ENCODE results near the gene FLG2. TPM values are rescaled to one million over a fixed set of nuclear protein-coding genes. Genes with fewer than 3 reads are reported as not detected.

The FLG2 gene
- total and polyA plus RNA-seq, 2 of the 8 experiments (the other 6 are each of a cell fraction or from before 2014, with no cell fraction given): not detected

DNA sequence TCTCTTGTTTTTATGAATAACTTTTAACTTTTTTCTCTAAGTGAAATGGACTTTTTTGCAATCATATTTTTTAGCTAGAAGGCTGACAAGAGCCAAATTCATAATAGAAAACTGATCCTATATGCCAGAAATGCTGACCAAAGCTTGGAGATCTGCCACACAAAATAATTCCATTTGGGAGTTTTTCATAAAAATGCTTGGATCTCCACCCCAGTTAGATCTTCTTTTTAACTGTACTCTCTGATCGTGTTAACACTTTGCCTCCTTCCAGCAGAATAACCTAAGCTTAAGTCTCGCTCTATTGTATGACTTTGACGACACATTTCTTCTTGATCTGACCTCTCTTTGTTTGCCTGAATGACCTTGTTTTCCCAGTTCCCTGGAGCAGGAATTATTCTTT lies 16.8 kb downstream of the FLG2 start:
- Histone ChIP-seq H2AFZ (ENCODE audit: low read length) (no peak overlapping the region), H3K27ac (ENCODE audit: low read depth, low read length) (no peak overlapping the region), H2BK20ac (ENCODE audit: low read length) (no peak overlapping the region), H4K20me1 (replicated peaks in 1 of 2; ENCODE audit: control insufficient read depth in 1 of 2, insufficient read depth in 2 of 2, low read length in 2 of 2) (no peaks in the 10 kb centered on the region), H3K27me3 (replicated peaks in 1 of 4; ENCODE audit: control insufficient read depth in 3 of 4, extremely low read depth in 1 of 4, insufficient read depth in 3 of 4, low read length in 3 of 4) (no peaks in the 10 kb centered on the region), H2BK5ac (ENCODE audit: low read depth, low read length) (no peak overlapping the region), H3K4me3 (ENCODE audit: extremely low read depth in 1 of 4, insufficient read depth in 2 of 4, low read depth in 3 of 4, low read length in 4 of 4) (no peak overlapping the region), H3K4me2 (ENCODE audit: insufficient read depth in 1 of 2, low read depth in 2 of 2, low read length in 2 of 2) (no peak overlapping the region), H4K5ac (ENCODE audit: insufficient read length, low read depth, low read length) (no peak overlapping the region), H2AK5ac (ENCODE audit: low read depth, low read length) (no peak overlapping the region), H3K4me1 (replicated peaks in 1 of 4; ENCODE audit: control insufficient read depth in 3 of 4, insufficient read depth in 4 of 4, low read length in 3 of 4) (no peaks in the 10 kb centered on the region), H3K56ac (replicated peaks; ENCODE audit: insufficient read length, low read depth, low read length) (no peak overlapping the region), H3K4ac (replicated peaks; ENCODE audit: insufficient read length, low read depth, low read length) (no peak overlapping the region), H2BK15ac (ENCODE audit: low read length) (no peak overlapping the region), H3K9ac (replicated peaks in 1 of 4; ENCODE audit: extremely low read depth in 1 of 4, low read depth in 3 of 4, low read length in 3 of 4) (no peak overlapping the region), H3K9me3 (ENCODE audit: insufficient read depth in 2 of 2, low read depth in 1 of 2, low read length in 1 of 2) (peaks cover 34 to 42% of the 10 kb centered on the region in 2 experiments), H3K23me2 (ENCODE audit: low read depth, low read length) (no peaks in the 10 kb centered on the region), H3K79me1 (ENCODE audit: low read depth, low read length) (no peaks in the 10 kb centered on the region), H4K8ac (ENCODE audit: extremely low read depth, insufficient read depth, low read length) (no peak overlapping the region), H3K79me2 (ENCODE audit: control insufficient read depth in 1 of 2, insufficient read depth in 2 of 2, low read length in 2 of 2) (no peaks in the 10 kb centered on the region), H3K36me3 (ENCODE audit: control insufficient read depth in 2 of 4, insufficient read depth in 4 of 4, low read length in 3 of 4) (no peaks in the 10 kb centered on the region), H4K91ac (replicated peaks; ENCODE audit: insufficient read length, low read length) (no peak overlapping the region), H3K14ac (ENCODE audit: insufficient read length) (no peak overlapping the region), H3K18ac (ENCODE audit: extremely low read depth, low read length) (no peak overlapping the region), H2BK12ac (ENCODE audit: low read depth, low read length) (no peak overlapping the region), H3K23ac (ENCODE audit: insufficient read length) (no peak overlapping the region), H2BK120ac (replicated peaks; ENCODE audit: low read depth, low read length) (no peak overlapping the region)
- WGBS, 2 experiments (ENCODE audit: extremely low coverage in 1 of 2, insufficient coverage in 1 of 2, insufficient read length in 1 of 2, insufficient replicate concordance in 2 of 2, low coverage in 1 of 2, low lambda C conversion rate in 2 of 2, missing lambda C conversion rate in 1 of 2): 90% methylated on average over 3 of the region's 3 CpGs; no CpG with 5 or more reads in 1 of the 2 experiments
- no peak for DNase-seq (ENCODE audit: low read depth in 1 of 2, low spot score in 2 of 2)
- FAIRE-seq: no peak
- CTCF ChIA-PET (ENCODE audit: partially characterized antibody): no interaction called here
- POLR2A ChIA-PET (ENCODE audit: partially characterized antibody): no interaction called here
- TF ChIP-seq RNF2 (IDR thresholded peaks at IDR 0.05; ENCODE audit: borderline replicate concordance, low read depth, low read length, missing control alignments, poor library complexity, severe bottlenecking): no peak
- no peak for TF ChIP-seq CTCF (IDR thresholded peaks at IDR 0.05; ENCODE audit: control extremely low read depth in 1 of 3, insufficient read depth in 1 of 3, low read depth in 1 of 3, low read length in 3 of 3)
